ENCODE data around the gene HIP1. TPM values are rescaled to one million over a fixed set of nuclear protein-coding genes. Genes with fewer than 3 reads are reported as not detected.
A peak's percentile ranks its signal among the peaks of the same experiment; 100 is the strongest.

Gene HIP1
- total and polyA plus RNA-seq, 2 of the 13 experiments (the other 11 are each of a cell fraction or from before 2014, with no cell fraction given), result 4.5 to 6.2 TPM

GRCh38 chr7:75611557-75612178 lies 127.1 kb downstream of the HIP1 start (continued):
- TF ChIP-seq KDM3A (CRISPR knock-in tag; IDR thresholded peaks at IDR 0.05; ENCODE audit: low read depth) (no peak; the same call in 1 of the 2 replicates), KLF12 (CRISPR knock-in tag; IDR thresholded peaks at IDR 0.05; ENCODE audit: borderline replicate concordance) (0 out of 2 replicates have a peak, but pooled peaks have one; percentile 22), SRSF9 (IDR thresholded peaks at IDR 0.05; ENCODE audit: borderline replicate concordance, insufficient read depth, low read depth, low read length, poor library complexity, severe bottlenecking) (no peak), ZSCAN20 (CRISPR knock-in tag; IDR thresholded peaks at IDR 0.05; ENCODE audit: borderline replicate concordance) (no peak), AGO1 (IDR thresholded peaks at IDR 0.05; ENCODE audit: low read depth, low read length, poor library complexity, severe bottlenecking) (peak; percentile 71), FOXJ3 (CRISPR knock-in tag; IDR thresholded peaks at IDR 0.05; ENCODE audit: borderline replicate concordance) (no peak), ZFP36L2 (CRISPR knock-in tag; IDR thresholded peaks at IDR 0.05) (no peak), GTF3A (CRISPR knock-in tag; conservative IDR thresholded peaks at IDR 0.05) (no peak), ATF7 (IDR thresholded peaks at IDR 0.05) (no peak), ATF7 (CRISPR knock-in tag; IDR thresholded peaks at IDR 0.05) (no peak), ZNF382 (CRISPR knock-in tag; IDR thresholded peaks at IDR 0.05; ENCODE audit: borderline replicate concordance) (no peak), ZNF333 (CRISPR knock-in tag; IDR thresholded peaks at IDR 0.05; ENCODE audit: borderline replicate concordance) (no peak), SMAD9 (CRISPR knock-in tag; IDR thresholded peaks at IDR 0.05) (no peak), ZMYM2 (CRISPR knock-in tag; IDR thresholded peaks at IDR 0.05) (peak; percentile 30; the same call in 1 of the 2 replicates), NR3C1 (CRISPR knock-in tag; IDR thresholded peaks at IDR 0.05) (no peak), U2AF1 (optimal IDR thresholded peaks at IDR 0.05; ENCODE audit: low read depth, low read length) (peak; percentile 64), JARID2 (CRISPR knock-in tag; IDR thresholded peaks at IDR 0.05; ENCODE audit: insufficient replicate concordance) (no peak), NFE2L2 (IDR thresholded peaks at IDR 0.05; ENCODE audit: low read length) (no peak), ZNF550 (CRISPR knock-in tag; IDR thresholded peaks at IDR 0.05; ENCODE audit: borderline replicate concordance) (no peak), USF2 (IDR thresholded peaks at IDR 0.05; ENCODE audit: low read depth, low read length) (peak; percentile 32; the same call in 1 of the 2 replicates), USF2 (CRISPR knock-in tag; IDR thresholded peaks at IDR 0.05; ENCODE audit: borderline replicate concordance) (no peak), GZF1 (CRISPR knock-in tag; IDR thresholded peaks at IDR 0.05) (no peak), SP2 (CRISPR knock-in tag; IDR thresholded peaks at IDR 0.05) (no peak), CENPT (CRISPR knock-in tag; IDR thresholded peaks at IDR 0.05; ENCODE audit: low read depth) (no peak), CREBL2 (CRISPR knock-in tag; IDR thresholded peaks at IDR 0.05; ENCODE audit: borderline replicate concordance) (no peak; the same call in 1 of the 2 replicates), THAP9 (CRISPR knock-in tag; IDR thresholded peaks at IDR 0.05; ENCODE audit: borderline replicate concordance) (peak; percentile 71; the same call in 1 of the 2 replicates), TRIM24 (CRISPR knock-in tag; IDR thresholded peaks at IDR 0.05) (no peak)

Measured in HepG2 (cell line).